Measurements from ENCODE around the gene CHMP1A. TPM values are rescaled to one million over a fixed set of nuclear protein-coding genes. Genes with fewer than 3 reads are reported as not detected.

Gene CHMP1A
- total and polyA plus RNA-seq, 2 experiments from 2014 or later, result 86.2 to 87.5 TPM

DNA sequence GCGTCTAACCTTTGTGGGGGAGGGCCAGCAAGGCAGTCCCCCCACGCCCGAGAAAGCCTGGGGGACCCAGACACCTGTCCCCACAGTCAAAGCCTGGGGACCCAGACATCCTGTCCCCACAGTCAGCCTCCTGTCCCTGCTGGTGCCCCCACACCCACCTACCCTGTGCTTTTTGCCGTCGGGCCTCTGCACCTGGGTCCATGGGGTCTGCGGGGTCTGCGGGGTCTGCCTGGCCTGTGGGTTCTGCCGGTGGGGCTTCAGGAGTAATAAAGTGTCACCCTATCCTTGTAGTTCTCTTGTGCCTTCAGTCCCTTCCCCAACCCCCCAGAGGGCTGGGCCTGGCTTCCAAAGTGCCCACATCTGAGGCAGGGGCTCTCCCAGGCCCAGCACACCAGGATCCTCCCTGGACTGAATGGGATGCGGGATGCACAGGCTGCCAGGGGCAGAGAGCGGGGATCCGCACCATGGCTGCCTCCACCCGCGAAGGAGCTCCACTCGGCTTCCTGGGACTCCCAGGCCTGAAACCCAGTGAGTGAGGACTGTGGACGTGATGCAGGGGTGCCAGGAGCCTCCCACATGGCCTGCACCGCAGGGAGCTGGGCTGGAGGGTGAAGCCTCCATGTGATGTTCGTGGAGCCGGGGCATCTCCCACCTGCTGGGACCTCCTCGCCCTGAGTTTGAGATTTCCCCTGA, 60.4 kb downstream of the CHMP1A start:
- Histone ChIP-seq H3K36me3 (no peaks in the 10 kb centered on the region), H3K4me1 (ENCODE audit: low read depth) (peaks cover 14% of the 10 kb centered on the region), H3K9me3 (ENCODE audit: low read depth) (no peaks in the 10 kb centered on the region), H3K27ac (no peak overlapping the region), H3K27me3 (no peaks in the 10 kb centered on the region), H3K4me3 (no peak overlapping the region)
- DNase-seq (ENCODE audit: low read depth in 1 of 2, low spot score in 1 of 2), result no peak
- TF ChIP-seq, protein P1, sequence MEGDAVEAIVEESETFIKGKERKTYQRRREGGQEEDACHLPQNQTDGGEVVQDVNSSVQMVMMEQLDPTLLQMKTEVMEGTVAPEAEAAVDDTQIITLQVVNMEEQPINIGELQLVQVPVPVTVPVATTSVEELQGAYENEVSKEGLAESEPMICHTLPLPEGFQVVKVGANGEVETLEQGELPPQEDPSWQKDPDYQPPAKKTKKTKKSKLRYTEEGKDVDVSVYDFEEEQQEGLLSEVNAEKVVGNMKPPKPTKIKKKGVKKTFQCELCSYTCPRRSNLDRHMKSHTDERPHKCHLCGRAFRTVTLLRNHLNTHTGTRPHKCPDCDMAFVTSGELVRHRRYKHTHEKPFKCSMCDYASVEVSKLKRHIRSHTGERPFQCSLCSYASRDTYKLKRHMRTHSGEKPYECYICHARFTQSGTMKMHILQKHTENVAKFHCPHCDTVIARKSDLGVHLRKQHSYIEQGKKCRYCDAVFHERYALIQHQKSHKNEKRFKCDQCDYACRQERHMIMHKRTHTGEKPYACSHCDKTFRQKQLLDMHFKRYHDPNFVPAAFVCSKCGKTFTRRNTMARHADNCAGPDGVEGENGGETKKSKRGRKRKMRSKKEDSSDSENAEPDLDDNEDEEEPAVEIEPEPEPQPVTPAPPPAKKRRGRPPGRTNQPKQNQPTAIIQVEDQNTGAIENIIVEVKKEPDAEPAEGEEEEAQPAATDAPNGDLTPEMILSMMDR (IDR thresholded peaks at IDR 0.05; ENCODE audit: low read depth, low read length), result no peak

DNA sequence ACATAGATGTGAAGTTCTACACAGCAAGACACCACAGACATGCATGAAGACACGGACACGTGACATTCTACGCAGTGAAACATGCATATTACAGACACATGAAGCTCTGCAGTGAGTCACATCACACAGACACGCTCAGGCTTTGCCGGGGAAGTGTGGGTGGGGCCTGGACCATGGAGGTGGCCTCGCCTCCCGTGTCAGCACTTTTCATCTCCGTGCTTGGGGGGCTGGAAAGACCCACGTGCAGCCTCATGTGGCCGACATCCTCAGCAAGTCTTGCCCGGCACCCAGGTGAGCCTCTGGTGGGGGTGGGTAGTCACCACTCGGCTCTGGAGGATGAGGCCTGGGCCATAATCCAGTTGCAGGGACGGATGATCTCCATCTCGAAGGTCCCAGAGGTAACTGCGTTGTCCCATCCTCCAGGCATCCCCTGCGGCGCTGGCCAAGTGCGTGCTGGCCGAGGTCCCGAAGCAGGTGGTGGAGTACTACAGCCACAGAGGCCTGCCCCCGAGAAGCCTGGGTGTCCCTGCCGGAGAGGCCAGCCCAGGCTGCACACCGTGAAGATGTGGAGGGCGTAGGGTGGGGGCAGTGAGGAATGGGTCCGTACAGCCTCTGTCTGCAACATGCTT, 61.3 kb downstream of the CHMP1A start:
- TF ChIP-seq, protein P1 (IDR thresholded peaks at IDR 0.05; ENCODE audit: low read depth, low read length), result no peak
- H3K27me3 ChIP-seq, result no peaks in the 10 kb centered on the region
- H3K4me1 ChIP-seq (ENCODE audit: low read depth), result peaks cover 13% of the 10 kb centered on the region
- H3K4me3 ChIP-seq, result no peak overlapping the region
- no peak overlapping the region for H3K27ac ChIP-seq
- no peaks in the 10 kb centered on the region for H3K9me3 ChIP-seq (ENCODE audit: low read depth)
- no peak for DNase-seq (ENCODE audit: low read depth in 1 of 2, low spot score in 1 of 2)
- H3K36me3 ChIP-seq, result no peaks in the 10 kb centered on the region

DNA sequence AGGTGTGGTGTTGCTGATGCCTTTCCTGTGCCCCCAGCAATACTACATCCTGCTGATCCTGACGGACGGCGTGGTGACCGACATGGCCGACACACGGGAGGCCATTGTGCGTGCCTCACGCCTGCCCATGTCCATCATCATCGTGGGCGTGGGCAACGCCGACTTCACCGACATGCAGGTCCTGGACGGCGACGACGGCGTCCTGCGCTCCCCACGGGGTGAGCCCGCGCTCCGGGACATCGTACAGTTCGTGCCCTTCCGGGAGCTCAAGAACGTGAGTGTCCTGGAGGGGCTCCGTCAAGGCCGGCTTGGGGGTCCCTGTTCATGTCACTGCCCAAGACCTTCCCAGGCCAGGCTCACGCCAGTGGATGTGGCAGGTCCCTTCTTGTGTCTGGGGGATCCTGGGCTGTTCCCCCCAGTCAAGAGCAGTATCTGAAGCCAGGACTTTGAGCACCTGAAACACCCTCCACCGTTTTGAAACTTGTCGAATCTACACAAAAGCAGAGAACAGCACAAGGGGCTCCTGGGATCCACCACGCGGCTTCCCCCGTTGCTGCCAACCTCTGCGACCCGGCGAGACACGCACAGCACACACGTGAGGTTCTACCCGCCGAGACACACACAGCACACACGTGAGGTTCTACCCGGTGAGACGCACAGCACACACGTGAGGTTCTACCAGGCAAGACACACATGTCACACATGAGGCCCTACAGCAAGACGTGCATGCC, 62.0 kb downstream of the CHMP1A start:
- no peaks in the 10 kb centered on the region for H3K27me3 ChIP-seq
- H3K4me1 ChIP-seq (ENCODE audit: low read depth), result peaks cover 13% of the 10 kb centered on the region
- no peak for DNase-seq (ENCODE audit: low read depth in 1 of 2, low spot score in 1 of 2)
- H3K27ac ChIP-seq, result no peak overlapping the region
- H3K9me3 ChIP-seq (ENCODE audit: low read depth), result no peaks in the 10 kb centered on the region
- no peaks in the 10 kb centered on the region for H3K36me3 ChIP-seq
- TF ChIP-seq, protein P1 (IDR thresholded peaks at IDR 0.05; ENCODE audit: low read depth, low read length), result no peak
- H3K4me3 ChIP-seq, result no peak overlapping the region

Other genes with a start within 250 kb of the CHMP1A start
- gene ANKRD11, start 167.1 kb downstream of the CHMP1A start, total RNA-seq, result 70.1 and 111 TPM in 2 replicates
- gene ANKRD11, start 167.1 kb downstream of the CHMP1A start, polyA plus RNA-seq, result 131 and 159 TPM in 2 replicates
- gene SPG7, start 149.3 kb downstream of the CHMP1A start, total RNA-seq, result 173 and 248 TPM in 2 replicates
- gene SPG7, start 149.3 kb downstream of the CHMP1A start, polyA plus RNA-seq, result 99.1 and 110 TPM in 2 replicates
- gene RPL13, start 97.0 kb downstream of the CHMP1A start, total RNA-seq, result 4,932 and 5,939 TPM in 2 replicates
- gene RPL13, start 97.0 kb downstream of the CHMP1A start, polyA plus RNA-seq, result 1,293 and 1,556 TPM in 2 replicates
- 0.88 and 2.2 TPM in 2 replicates for gene CPNE7, start 82.0 kb downstream of the CHMP1A start, total RNA-seq
- 1.6 and 7.0 TPM in 2 replicates for gene CPNE7, start 82.0 kb downstream of the CHMP1A start, polyA plus RNA-seq
- gene DPEP1, start 44.1 kb downstream of the CHMP1A start, total RNA-seq, result 0.78 and 2.2 TPM in 2 replicates
- gene DPEP1, start 44.1 kb downstream of the CHMP1A start, polyA plus RNA-seq, result 0.64 and 2.1 TPM in 2 replicates
- 8.3 and 12.6 TPM in 2 replicates for gene SPATA33, start 128 bp upstream of the CHMP1A start, total RNA-seq
- 13.2 and 13.5 TPM in 2 replicates for gene SPATA33, start 128 bp upstream of the CHMP1A start, polyA plus RNA-seq
- 58.8 and 76.3 TPM in 2 replicates for gene CDK10, start 29.0 kb upstream of the CHMP1A start, total RNA-seq
- gene CDK10, start 29.0 kb upstream of the CHMP1A start, polyA plus RNA-seq, result 142 and 159 TPM in 2 replicates
- gene SPATA2L, start 44.0 kb upstream of the CHMP1A start, total RNA-seq, result 15.5 and 25.2 TPM in 2 replicates
- 12.3 and 17.1 TPM in 2 replicates for gene SPATA2L, start 44.0 kb upstream of the CHMP1A start, polyA plus RNA-seq
- gene VPS9D1, start 63.2 kb upstream of the CHMP1A start, total RNA-seq, result 21.3 and 30.0 TPM in 2 replicates
- gene VPS9D1, start 63.2 kb upstream of the CHMP1A start, polyA plus RNA-seq, result 15.4 and 22.3 TPM in 2 replicates
- 30.4 and 43.2 TPM in 2 replicates for gene ZNF276, start 63.8 kb upstream of the CHMP1A start, total RNA-seq
- gene ZNF276, start 63.8 kb upstream of the CHMP1A start, polyA plus RNA-seq, result 16.2 and 22.5 TPM in 2 replicates
- 20.7 and 26.2 TPM in 2 replicates for gene FANCA, start 158.9 kb upstream of the CHMP1A start, total RNA-seq
- gene FANCA, start 158.9 kb upstream of the CHMP1A start, polyA plus RNA-seq, result 17.6 and 20.1 TPM in 2 replicates
- 4.1 and 7.8 TPM in 2 replicates for gene SPIRE2, start 170.8 kb upstream of the CHMP1A start, total RNA-seq
- 3.8 and 5.1 TPM in 2 replicates for gene SPIRE2, start 170.8 kb upstream of the CHMP1A start, polyA plus RNA-seq
- gene TCF25, start 215.9 kb upstream of the CHMP1A start, total RNA-seq, result 206 and 300 TPM in 2 replicates
- 229 and 239 TPM in 2 replicates for gene TCF25, start 215.9 kb upstream of the CHMP1A start, polyA plus RNA-seq

Data from cardiac muscle cell (in vitro differentiated cells and primary cell).